GM19397 (cell line): ENCODE results near the gene TENT4B.
"Not testable (repeated sequence)": the region's sequence is repeated elsewhere in the genome, so short reads cannot be mapped to it uniquely, and the experiment has no call there.

Experiments
- ATAC-seq: cut with Tn5 transposase; IDR thresholded peaks from one replicate; pipeline ENCODE4 v1.9.1; 2021; ENCODE audit warnings: mild to moderate bottlenecking, moderate library complexity; ENCODE audit not compliant: unreplicated experiment

TENT4B gene

GRCh38 chr16:50152807-50153595, at the start of gene TENT4B:
Gene TENT4B (plus strand): TSS chr16:50153306. CDS start chr16:50153622, 316 bp downstream.
- peak; percentile 75 for ATAC-seq

- ATAC-seq, result no peak
Observed at GRCh38 chr16:50103764-50104163, 49.3 kb upstream of the TENT4B start.

- ATAC-seq, result no peak
Observed at GRCh38 chr16:50114357-50115129, 38.6 kb upstream of the TENT4B start.

GRCh38 chr16:50120711-50121110, 32.4 kb upstream of the TENT4B start:
- no peak for ATAC-seq

- no peak for ATAC-seq
Observed at GRCh38 chr16:50121278-50121677, 31.8 kb upstream of the TENT4B start.

DNA sequence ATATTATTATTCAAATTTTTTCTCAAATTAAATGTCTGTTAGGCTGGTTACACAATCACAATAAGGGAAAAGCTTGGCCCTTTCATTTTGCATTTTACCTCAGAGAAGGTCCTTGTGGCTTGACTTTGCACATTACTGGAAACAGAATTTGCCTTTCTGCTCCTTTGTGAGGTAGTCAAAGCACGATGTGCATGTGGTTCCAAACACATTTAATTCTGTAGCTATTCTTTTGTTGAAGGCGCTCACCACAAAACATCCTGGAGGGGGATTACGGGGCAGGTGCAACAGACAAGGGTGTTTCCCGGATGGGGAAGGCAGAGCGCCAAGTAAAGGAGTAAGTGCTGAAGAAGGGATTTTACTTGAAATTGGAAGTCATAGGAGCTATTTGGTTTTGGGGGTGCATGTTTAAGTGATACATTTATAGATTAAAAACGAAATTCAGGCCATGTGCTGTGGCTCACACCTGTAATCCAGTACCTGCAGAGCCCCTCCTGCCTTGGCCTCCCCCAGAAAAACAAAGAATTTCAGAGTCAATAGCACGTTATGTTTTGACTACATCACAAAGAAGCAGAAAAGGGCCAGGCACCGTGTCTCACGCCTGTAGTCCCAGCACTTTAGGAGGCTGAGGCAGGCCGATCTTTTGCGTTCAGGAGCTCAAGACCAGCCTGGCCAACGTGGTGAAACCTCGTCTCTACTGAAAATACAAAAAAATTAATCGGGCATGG, 31.2 kb upstream of the TENT4B start:
- ATAC-seq, result peak; percentile 58

GRCh38 chr16:50123417-50123816, 29.7 kb upstream of the TENT4B start:
- no peak for ATAC-seq

DNA sequence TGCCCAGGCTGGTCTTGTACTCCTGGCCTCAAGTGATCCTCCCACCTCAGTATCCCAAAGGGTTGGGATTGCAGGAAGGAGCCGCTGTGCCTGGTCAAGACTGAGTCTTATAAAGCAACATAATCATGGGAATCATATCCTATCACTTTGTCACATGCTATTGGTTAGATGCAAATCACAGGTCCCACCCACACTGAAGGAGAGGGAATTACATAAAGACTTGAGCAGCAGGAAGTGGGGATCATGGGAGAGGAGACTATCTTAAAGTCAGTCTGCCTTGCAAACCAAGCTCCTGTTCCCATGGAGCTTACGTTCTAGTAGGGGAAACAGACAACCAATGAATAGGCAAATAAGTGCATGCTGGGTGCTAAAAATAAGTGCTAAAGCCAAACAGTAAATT, 28.3 kb upstream of the TENT4B start:
- ATAC-seq, result no peak

DNA sequence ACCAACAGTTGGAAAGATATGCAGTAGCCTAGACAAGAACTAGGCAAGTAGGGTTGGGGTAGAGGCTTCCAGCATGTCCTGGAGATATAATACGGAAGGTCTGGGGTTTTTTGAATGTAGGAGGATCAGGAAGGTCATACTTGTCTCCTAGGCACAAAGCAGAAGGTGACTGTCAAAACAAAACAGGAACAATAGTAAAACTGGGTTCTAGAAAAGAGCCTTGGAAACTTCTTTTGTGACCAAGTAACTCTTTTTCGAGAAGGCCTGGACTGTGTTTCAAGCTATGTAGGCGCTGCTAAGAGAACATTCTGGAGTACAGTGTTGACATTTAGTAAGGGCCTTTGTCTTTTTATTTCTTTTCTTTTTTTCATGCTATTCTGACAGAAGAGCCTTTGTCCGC, 26.9 kb upstream of the TENT4B start:
- ATAC-seq, result no peak

DNA sequence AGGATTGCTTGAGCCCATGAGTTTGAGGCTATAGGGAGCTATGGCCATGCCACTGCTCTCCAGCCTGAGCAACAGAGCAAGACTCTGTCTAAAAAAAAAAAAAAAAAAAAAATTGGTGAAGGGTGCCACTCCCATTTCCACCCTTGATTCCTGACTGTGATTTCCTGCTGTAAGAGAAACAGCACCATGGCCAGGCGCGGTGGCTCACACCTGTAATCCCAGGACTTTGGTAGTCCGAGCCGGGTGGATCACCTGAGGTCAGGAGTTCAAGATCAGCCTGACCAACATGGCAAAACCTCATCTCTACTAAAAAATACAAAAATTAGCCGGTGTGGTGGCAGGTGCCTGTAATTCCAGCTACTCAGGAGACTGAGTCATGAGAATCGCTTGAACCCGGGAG, 20.5 kb upstream of the TENT4B start:
- ATAC-seq, result not testable (repeated sequence)

- no peak for ATAC-seq
Observed at GRCh38 chr16:50133214-50133613, 19.9 kb upstream of the TENT4B start.

- no peak for ATAC-seq
Observed at GRCh38 chr16:50136399-50136798, 16.7 kb upstream of the TENT4B start.

DNA sequence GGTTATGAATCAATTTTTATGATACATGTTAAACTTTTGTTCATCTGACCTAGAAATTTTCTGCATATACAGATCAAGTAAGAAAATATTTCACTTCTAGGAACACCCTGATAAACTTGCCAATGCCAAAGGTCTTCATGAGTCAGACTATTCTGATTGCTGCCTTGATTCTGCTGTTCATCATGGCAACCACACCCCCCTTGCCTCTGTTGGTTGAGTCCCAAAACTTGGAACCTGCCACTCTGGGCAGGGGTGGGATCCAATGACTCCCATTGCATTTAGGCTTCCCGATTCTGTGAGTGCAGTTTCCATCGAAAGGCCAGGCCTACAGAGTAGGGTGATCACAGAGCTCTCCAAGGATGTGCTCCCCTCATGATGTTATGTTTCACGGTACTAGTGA, 15.8 kb upstream of the TENT4B start:
- no peak for ATAC-seq

DNA sequence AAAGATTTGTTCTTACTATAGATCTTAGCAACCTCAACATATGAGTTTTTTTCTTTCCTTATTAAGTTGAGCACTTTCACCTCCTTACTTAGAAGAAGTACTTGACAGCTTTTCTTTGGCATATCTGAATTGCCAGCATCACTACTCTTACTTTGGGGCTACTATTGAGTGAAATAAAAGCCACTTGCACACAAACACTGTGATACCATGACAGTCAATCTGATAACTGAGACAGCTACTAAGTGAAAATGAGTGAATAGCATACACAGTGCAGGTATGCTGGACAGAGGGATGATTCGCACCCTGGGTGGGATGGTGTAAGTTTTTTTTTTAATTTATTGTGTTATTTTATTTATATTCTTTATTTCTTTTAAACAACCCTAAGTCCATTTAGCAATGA, 13.5 kb upstream of the TENT4B start:
- ATAC-seq, result no peak

DNA sequence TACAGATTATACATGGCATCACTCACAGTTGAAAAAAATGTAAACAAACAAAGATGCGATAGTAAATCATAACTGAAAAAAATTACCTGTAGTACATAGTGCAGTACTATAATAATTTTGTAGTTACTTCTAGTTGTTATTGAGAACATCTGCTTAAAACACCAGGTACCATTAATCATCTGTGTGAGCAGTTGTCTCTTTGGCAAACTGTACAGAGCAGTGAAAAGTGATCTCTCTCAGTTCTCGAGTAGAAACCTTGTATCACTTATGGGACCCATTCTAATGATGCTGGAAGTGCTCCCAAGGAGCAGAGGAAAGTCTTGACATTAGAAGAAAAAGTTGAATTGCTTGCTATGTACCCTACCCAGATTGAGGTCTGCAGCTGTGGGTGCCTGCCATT, 8.9 kb upstream of the TENT4B start:
- no peak for ATAC-seq

DNA sequence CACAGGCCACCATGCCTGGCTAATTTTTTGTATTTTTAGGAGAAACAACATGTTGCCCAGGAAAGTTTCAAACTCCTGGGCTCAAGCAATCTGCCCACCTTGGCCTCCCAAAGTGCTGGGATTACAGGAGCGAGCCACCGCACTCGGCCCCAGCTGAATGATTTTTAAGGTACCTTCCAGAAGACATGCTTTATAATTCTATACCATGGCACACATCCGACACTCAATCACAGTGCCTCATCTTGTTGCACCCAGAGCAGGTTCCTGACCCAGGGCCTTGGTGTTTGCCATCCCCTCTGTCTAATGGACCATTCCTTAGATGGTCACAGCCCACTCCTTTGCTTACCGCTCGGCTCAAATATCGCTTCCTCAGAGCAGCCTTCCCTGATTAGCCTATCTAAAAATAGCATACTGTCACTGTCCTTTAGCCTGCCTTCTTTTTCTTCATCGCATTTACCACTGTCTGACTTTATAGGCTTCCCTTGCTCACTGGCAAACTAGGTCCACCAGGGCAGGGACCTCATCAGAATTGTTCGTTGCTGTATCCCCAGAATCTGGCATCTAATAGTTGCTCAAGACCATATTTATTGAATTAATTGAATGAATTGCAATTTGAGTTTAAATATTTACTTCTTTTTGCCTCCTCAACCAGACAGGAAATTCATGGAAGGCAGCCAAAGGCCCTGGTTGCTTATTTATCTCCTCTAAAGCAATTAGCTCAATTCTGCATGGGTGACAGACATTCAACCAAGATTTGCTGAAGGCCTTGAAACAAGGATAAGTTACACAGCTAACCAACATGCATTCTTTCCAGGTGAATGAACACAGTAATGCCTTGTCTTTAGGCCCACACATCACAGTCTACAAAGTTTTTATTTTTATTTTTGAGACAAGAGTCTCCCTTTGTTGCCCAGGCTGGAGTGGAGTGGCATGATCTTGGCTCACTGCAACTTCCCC, 6.3 kb upstream of the TENT4B start:
- no peak for ATAC-seq

GRCh38 chr16:50151322-50151721, 1.8 kb upstream of the TENT4B start:
- no peak for ATAC-seq

GRCh38 chr16:50151756-50152155, 1.4 kb upstream of the TENT4B start:
- ATAC-seq, result no peak

DNA sequence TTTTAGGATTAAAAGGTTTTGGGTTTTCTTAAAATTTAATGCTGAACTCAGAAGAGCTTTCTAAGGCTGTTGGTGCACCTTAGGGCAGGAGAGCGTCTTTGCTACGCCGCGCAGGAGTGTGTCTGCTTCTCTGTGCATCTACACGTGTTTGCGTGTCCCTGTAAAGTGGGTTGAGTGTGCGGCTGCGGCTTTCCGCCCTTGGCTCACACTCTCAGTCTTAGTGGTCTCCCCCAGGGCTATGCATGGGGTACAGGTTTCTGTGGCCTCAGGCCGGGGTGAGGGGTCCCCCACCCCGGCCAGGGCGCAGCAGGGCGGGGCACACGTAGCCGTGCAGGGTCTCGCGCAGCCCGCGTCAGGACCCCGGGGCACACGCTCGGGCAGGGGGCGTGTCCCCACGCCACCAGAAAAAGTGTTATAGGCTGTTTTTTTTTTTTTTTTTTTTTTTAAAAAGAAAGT, 727 bp upstream of the TENT4B start:
- ATAC-seq, result peak; percentile 48
